ENCODE results near the gene FOXA3. TPM values are rescaled to one million over a fixed set of nuclear protein-coding genes. Genes with fewer than 3 reads are reported as not detected.

Gene FOXA3
- total and polyA plus RNA-seq, 10 of the 15 experiments (the other 5 are each of a cell fraction or from before 2014, with no cell fraction given), result 0.04 to 0.83 (median 0.11) TPM; not detected in 5

DNA sequence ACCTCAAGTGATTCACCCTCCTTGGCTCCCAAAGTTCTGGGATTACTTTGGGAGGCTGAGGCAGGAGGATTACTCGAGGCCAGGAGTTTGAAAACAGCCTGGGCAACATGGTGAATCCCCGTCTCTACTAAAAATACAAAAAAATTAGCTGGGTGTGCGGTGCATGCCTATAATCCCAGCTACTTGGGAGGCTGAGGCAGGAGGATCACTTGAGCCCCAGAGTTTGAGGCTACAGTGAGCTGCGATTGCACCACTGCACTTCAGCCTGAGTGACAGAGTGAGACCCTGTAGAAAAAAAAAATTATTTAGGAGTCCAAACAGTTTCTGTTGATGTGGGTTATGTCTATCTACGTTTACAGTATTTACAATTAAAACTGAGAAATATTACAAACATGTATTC, 6.7 kb downstream of the FOXA3 start:
- no peaks in the 10 kb centered on the region for H4K20me1 ChIP-seq (ENCODE audit: control insufficient read depth, insufficient read depth)
- FAIRE-seq (no peak), ATAC-seq (no peak), DNase-seq (ENCODE audit: low read depth, low spot score) (no peak)
- no peak overlapping the region for H2AFZ ChIP-seq (ENCODE audit: control insufficient read depth, low read depth, low read length)
- in situ Hi-C loops (cut with MboI), result no loop called here
- H3K79me2 ChIP-seq (ENCODE audit: control insufficient read depth, insufficient read depth, low read length), result no peaks in the 10 kb centered on the region
- no peaks in the 10 kb centered on the region; the same call in 1 of the 2 replicates for H3K4me1 ChIP-seq (ENCODE audit: control insufficient read depth, insufficient read depth, low read length)
- no peak overlapping the region for H3K9ac ChIP-seq (ENCODE audit: control insufficient read depth, insufficient read depth, low read length)
- intact Hi-C loops (cut with micrococcal nuclease; ENCODE audit: unreplicated experiment), result no loop called here
- SMC1A ChIA-PET (ENCODE audit: uncharacterized antibody, unreplicated experiment), result interaction anchor here (10.0 kb wide), 1 partner anchor 10 kb away, joined by 98 read pairs; no protein-coding TSS in a partner anchor
- H3K27me3 ChIP-seq (replicated peaks in 1 of 2; ENCODE audit: control insufficient read depth in 2 of 2, insufficient read depth in 2 of 2, low read length in 1 of 2), result no peaks in the 10 kb centered on the region; a peak in 1 of 4 replicates
- TF ChIP-seq PML (IDR thresholded peaks at IDR 0.05; ENCODE audit: low read length) (no peak), LARP7 (IDR thresholded peaks at IDR 0.05) (no peak), TCF3 (IDR thresholded peaks at IDR 0.05; ENCODE audit: borderline replicate concordance, insufficient read depth, low read depth, low read length) (no peak), NR2F1 (conservative IDR thresholded peaks at IDR 0.05) (no peak), MEF2B (IDR thresholded peaks at IDR 0.05; ENCODE audit: partially characterized antibody, poor library complexity, severe bottlenecking) (no peak), SUPT20H (IDR thresholded peaks at IDR 0.05; ENCODE audit: borderline replicate concordance, control insufficient read depth, low read depth, low read length) (no peak), SREBF1 (IDR thresholded peaks at IDR 0.05; ENCODE audit: low read length) (no peak), RELA (IDR thresholded peaks at IDR 0.05; ENCODE audit: borderline replicate concordance, partially characterized antibody) (no peak), CHD1 (IDR thresholded peaks at IDR 0.05; ENCODE audit: low read depth, low read length) (no peak)
- TF ChIP-seq, protein P1, sequence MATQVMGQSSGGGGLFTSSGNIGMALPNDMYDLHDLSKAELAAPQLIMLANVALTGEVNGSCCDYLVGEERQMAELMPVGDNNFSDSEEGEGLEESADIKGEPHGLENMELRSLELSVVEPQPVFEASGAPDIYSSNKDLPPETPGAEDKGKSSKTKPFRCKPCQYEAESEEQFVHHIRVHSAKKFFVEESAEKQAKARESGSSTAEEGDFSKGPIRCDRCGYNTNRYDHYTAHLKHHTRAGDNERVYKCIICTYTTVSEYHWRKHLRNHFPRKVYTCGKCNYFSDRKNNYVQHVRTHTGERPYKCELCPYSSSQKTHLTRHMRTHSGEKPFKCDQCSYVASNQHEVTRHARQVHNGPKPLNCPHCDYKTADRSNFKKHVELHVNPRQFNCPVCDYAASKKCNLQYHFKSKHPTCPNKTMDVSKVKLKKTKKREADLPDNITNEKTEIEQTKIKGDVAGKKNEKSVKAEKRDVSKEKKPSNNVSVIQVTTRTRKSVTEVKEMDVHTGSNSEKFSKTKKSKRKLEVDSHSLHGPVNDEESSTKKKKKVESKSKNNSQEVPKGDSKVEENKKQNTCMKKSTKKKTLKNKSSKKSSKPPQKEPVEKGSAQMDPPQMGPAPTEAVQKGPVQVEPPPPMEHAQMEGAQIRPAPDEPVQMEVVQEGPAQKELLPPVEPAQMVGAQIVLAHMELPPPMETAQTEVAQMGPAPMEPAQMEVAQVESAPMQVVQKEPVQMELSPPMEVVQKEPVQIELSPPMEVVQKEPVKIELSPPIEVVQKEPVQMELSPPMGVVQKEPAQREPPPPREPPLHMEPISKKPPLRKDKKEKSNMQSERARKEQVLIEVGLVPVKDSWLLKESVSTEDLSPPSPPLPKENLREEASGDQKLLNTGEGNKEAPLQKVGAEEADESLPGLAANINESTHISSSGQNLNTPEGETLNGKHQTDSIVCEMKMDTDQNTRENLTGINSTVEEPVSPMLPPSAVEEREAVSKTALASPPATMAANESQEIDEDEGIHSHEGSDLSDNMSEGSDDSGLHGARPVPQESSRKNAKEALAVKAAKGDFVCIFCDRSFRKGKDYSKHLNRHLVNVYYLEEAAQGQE (IDR thresholded peaks at IDR 0.05; ENCODE audit: low read depth, low read length), result no peak
- no peak overlapping the region for H3K27ac ChIP-seq (ENCODE audit: control insufficient read depth, insufficient read depth)
- H3K36me3 ChIP-seq (ENCODE audit: control insufficient read depth in 2 of 2, insufficient read depth in 2 of 2, low read length in 1 of 2), result no peaks in the 10 kb centered on the region
- WGBS (ENCODE audit: insufficient coverage, insufficient replicate concordance, low lambda C conversion rate, missing lambda C conversion rate), result 43% methylated on average over 5 of the region's 5 CpGs
- CTCF ChIA-PET, result interaction anchor here (1.3 to 2.6 kb wide), 2 partner anchors 11 to 394 kb away, joined by 3 to 13 read pairs; no protein-coding TSS in a partner anchor
- no TSS peak for BruUV-seq (replicated peaks)
- RAD21 ChIA-PET (ENCODE audit: unreplicated experiment), result no interaction called here
- H3K4me2 ChIP-seq (ENCODE audit: control insufficient read depth, insufficient read depth), result no peak overlapping the region
- H3K9me3 ChIP-seq (replicated peaks; ENCODE audit: control insufficient read depth, insufficient read depth, low read length), result no peaks in the 10 kb centered on the region
- POLR2A ChIA-PET, result no interaction called here
- no peak overlapping the region for H3K4me3 ChIP-seq

Data from GM12878 (cell line).